HCT116 (cell line): ENCODE measurements around the gene TNNT2. TPM values are rescaled to one million over a fixed set of nuclear protein-coding genes. Genes with fewer than 3 reads are reported as not detected.

Source experiments
- ATAC-seq: fragments of 200-7000 bp; cut with Tn5 transposase; 2 replicates; pipeline ENCODE4 v1.9.1; 2020; ENCODE audit warnings: mild to moderate bottlenecking, moderate library complexity
- BruUV-seq: library from RNA; stranded (reverse); fragments of 400-500 nt; replicated peaks from 2 replicates; lab custom pipeline; 2021; lab: Mats Ljungman, UMichigan
- CTCF ChIA-PET: fragments of 300-600 bp; sonication (Branson Sonifier 250); formaldehyde crosslinking; loops from one replicate; lab custom pipeline; 2021; ENCODE audit warnings: antibody characterized with exemption; lab: Charles Lee
- POLR2A ChIA-PET: fragments of 300-600, 350-600 bp; sonication (Branson Sonifier 250); formaldehyde crosslinking; loops from one replicate; lab custom pipeline; 2021; ENCODE audit warnings: antibody characterized with exemption; lab: Charles Lee
- RAD21 ChIA-PET, 2 experiments: fragments of 300-600 bp; sonication (Branson Sonifier 250); formaldehyde crosslinking; loops; one replicate each; lab custom pipeline; 2023; ENCODE audit warnings: low total read pairs in 2 of 2; ENCODE audit not compliant: uncharacterized antibody in 2 of 2, unreplicated experiment in 2 of 2, low non-redundant PET in 1 of 2; lab: Charles Lee
- DNase-seq: peaks from one replicate; pipeline ENCODE4 v3.0.0-alpha.2; 2010; ENCODE audit warnings: low read depth, low spot score
- H2AFZ ChIP-seq: fragments of 200-600 bp; shearing (Covaris generic), sonication (generic); 2 replicates; pipeline ENCODE4 v1.6.1; 2017; ENCODE audit warnings: low read depth, mixed run types, mixed read lengths, antibody characterized with exemption, low read length; ENCODE audit not compliant: poor library complexity, severe bottlenecking
- H3K27ac ChIP-seq: 2 replicates; pipeline ENCODE4 v1.5.1; 2012; ENCODE audit warnings: low read depth, low read length
- H3K27me3 ChIP-seq: fragments of 200-600 bp; sonication (generic); 2 replicates; pipeline ENCODE4 v1.6.1; 2016; ENCODE audit warnings: mixed run types, low read length, mixed read lengths; ENCODE audit not compliant: insufficient read depth
- H3K36me3 ChIP-seq, 2 experiments: fragments of 200-500 bp in 1 of 2; fragments of 200-600 bp in 1 of 2; sonication (Bioruptor generic) in 1 of 2; sonication (generic) in 1 of 2; 2 replicates each; pipeline versions ENCODE4 v1.5.1 to v1.6.1; 2014 to 2016; ENCODE audit warnings: low read length in 2 of 2, inconsistent platforms in 1 of 2, mixed read lengths in 1 of 2, mixed run types in 1 of 2; ENCODE audit not compliant: insufficient read depth in 2 of 2, control insufficient read depth in 1 of 2
- H3K4me1 ChIP-seq, 2 experiments: fragments of 200-600 bp in 1 of 2; sonication (generic) in 1 of 2; 2 replicates each; pipeline versions ENCODE4 v1.5.1 to v1.6.1; 2012 to 2017; ENCODE audit warnings: low read length in 2 of 2, inconsistent platforms in 1 of 2, mild to moderate bottlenecking in 1 of 2, mixed read lengths in 1 of 2, mixed run types in 1 of 2, moderate library complexity in 1 of 2; ENCODE audit not compliant: insufficient read depth in 2 of 2, control insufficient read depth in 1 of 2
- H3K4me2 ChIP-seq: fragments of 200-600 bp; sonication (generic); 2 replicates; pipeline ENCODE4 v1.6.1; 2017; ENCODE audit warnings: mixed run types, low read length, mixed read lengths
- H3K4me3 ChIP-seq, 2 experiments: fragments of 200-600 bp in 1 of 2; sonication (generic) in 1 of 2; replicated peaks in 1 of 2; 2 replicates each; pipeline ENCODE4 v1.5.1; 2011 to 2016; ENCODE audit warnings: low read length in 2 of 2, control low read depth in 1 of 2, low read depth in 1 of 2, mild to moderate bottlenecking in 1 of 2, mixed read lengths in 1 of 2, mixed run types in 1 of 2
- H3K79me2 ChIP-seq: fragments of 200-600 bp; sonication (generic); 2 replicates; pipeline ENCODE4 v1.6.1; 2017; ENCODE audit warnings: mild to moderate bottlenecking, mixed run types, low read length, moderate library complexity, mixed read lengths; ENCODE audit not compliant: insufficient read depth
- H3K9ac ChIP-seq: fragments of 200-600 bp; sonication (generic); 2 replicates; pipeline ENCODE4 v1.6.1; 2016; ENCODE audit warnings: low read length, mixed read lengths
- H3K9me2 ChIP-seq: fragments of 200-600 bp; sonication (generic), shearing (Covaris generic); 2 replicates; pipeline ENCODE4 v1.6.1; 2017; ENCODE audit warnings: mixed run types, mild to moderate bottlenecking, moderate library complexity; ENCODE audit not compliant: insufficient read depth
- H3K9me3 ChIP-seq, 2 experiments: fragments of 200-500 bp in 1 of 2; fragments of 200-600 bp in 1 of 2; sonication (Bioruptor generic) in 1 of 2; sonication (generic) in 1 of 2; 2 replicates each; pipeline ENCODE4 v1.6.1; 2014 to 2017; ENCODE audit warnings: low read length in 2 of 2, mixed read lengths in 2 of 2, inconsistent platforms in 1 of 2, low read depth in 1 of 2, mild to moderate bottlenecking in 1 of 2, mixed run types in 1 of 2, moderate library complexity in 1 of 2; ENCODE audit not compliant: control insufficient read depth in 1 of 2, insufficient read depth in 1 of 2
- H4K20me1 ChIP-seq: fragments of 200-600 bp; sonication (generic), shearing (Covaris generic); 2 replicates; pipeline ENCODE4 v1.6.1; 2017; ENCODE audit warnings: mixed run types, mild to moderate bottlenecking, moderate library complexity; ENCODE audit not compliant: insufficient read depth
- CEBPB ChIP-seq: IDR thresholded peaks from 2 replicates; pipeline ENCODE4 v1.6.1; 2012; ENCODE audit warnings: low read depth
- EGR1 ChIP-seq: IDR thresholded peaks from 2 replicates; pipeline ENCODE4 v1.6.1; 2012; ENCODE audit warnings: low read depth
- ELF1 ChIP-seq: IDR thresholded peaks from 2 replicates; pipeline ENCODE4 v1.6.1; 2012; ENCODE audit warnings: low read depth, borderline replicate concordance
- EZH2 ChIP-seq: fragments of 200-600 bp; sonication (generic); IDR thresholded peaks from 2 replicates; pipeline ENCODE4 v1.6.1; 2017; ENCODE audit warnings: antibody characterized with exemption, mixed run types
- FOSL1 ChIP-seq: IDR thresholded peaks from 2 replicates; pipeline ENCODE4 v1.6.1; 2012; ENCODE audit warnings: low read depth
- JUND ChIP-seq: IDR thresholded peaks from 2 replicates; pipeline ENCODE4 v1.6.1; 2012
- POLR2AphosphoS5 ChIP-seq: IDR thresholded peaks from 2 replicates; pipeline ENCODE4 v1.6.1; 2011; ENCODE audit warnings: mild to moderate bottlenecking, low read depth, low read length, moderate library complexity
- RAD21 ChIP-seq: IDR thresholded peaks from 2 replicates; pipeline ENCODE4 v1.6.1; 2012; ENCODE audit warnings: low read depth, mild to moderate bottlenecking
- SIN3A ChIP-seq: IDR thresholded peaks from 2 replicates; pipeline ENCODE4 v1.6.1; 2012; ENCODE audit warnings: low read depth
- SRF ChIP-seq: IDR thresholded peaks from 2 replicates; pipeline ENCODE4 v1.6.1; 2012; ENCODE audit warnings: low read depth
- TCF7L2 ChIP-seq: IDR thresholded peaks from 2 replicates; pipeline ENCODE4 v1.7.0; 2011; ENCODE audit warnings: borderline replicate concordance, inconsistent platforms; ENCODE audit not compliant: insufficient read depth, insufficient read length; ENCODE audit errors: extremely low read depth
- ZNF274 ChIP-seq: fragments of 200-500 bp; sonication (Bioruptor generic); IDR thresholded peaks from 2 replicates; pipeline ENCODE4 v1.6.1; 2014; ENCODE audit warnings: mild to moderate bottlenecking, low read depth, low read length, inconsistent platforms
- intact Hi-C: fragments of 100-400 bp; cut with micrococcal nuclease; formaldehyde crosslinking; loops from 2 replicates; pipeline ENCODE4 v1.10.0; 2022
- total RNA-seq: library from RNA; stranded (reverse); gene quantifications from one replicate; pipeline ENCODE4 v1.2.1, GENCODE V29; 2021; ENCODE audit not compliant: unreplicated experiment
- TF ChIP-seq, protein P1 (sequence below): IDR thresholded peaks from 2 replicates; pipeline ENCODE4 v1.6.1; 2011; ENCODE audit warnings: mild to moderate bottlenecking, low read length, moderate library complexity; ENCODE audit not compliant: insufficient replicate concordance; ENCODE audit errors: extremely low read depth
- TF ChIP-seq, protein P2 (sequence below): IDR thresholded peaks from 2 replicates; pipeline ENCODE4 v1.6.1; 2012

Gene TNNT2
- total RNA-seq, 1 experiment from 2014 or later: 2.0 TPM

DNA sequence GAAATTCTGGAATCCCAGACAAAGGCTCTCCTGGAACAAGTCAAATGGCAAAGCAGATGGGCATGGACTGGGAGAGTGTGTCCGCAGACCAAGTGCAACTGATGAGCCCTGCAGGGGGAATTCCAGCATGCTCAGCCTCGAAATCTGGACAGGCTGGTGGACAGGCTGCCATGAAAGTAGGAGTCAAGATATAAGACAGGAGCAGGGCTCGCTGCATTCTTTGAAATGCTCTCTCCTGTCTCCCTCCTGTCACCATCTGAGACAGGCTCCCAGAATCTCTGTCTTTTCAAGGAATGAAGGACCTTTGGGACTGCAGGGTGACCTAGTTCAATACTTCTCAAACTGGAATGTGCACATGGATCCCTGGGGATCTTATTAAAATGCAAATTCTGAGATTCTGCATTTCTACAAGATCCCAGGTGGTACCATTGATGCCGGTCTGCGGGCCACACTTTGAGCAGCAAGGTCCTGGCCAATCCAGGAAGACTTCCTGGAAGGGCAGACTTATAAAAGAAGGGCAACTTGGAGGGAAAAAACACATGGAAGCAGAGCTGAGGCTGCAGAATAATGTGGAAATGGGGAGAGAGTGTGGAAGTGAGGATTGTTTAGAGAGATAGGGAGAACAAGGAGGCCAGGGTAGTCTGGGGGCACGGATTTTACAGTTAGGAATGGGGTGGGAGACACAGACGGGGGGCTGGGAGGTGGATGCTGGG lies 29.8 kb downstream of the TNNT2 start:
- peaks cover 2 to 15% of the 10 kb centered on the region in 2 experiments; a peak in 3 of 4 replicates for H3K4me1 ChIP-seq
- no peak for TF ChIP-seq CEBPB
- TF ChIP-seq ZNF274: no peak
- TF ChIP-seq JUND: no peak
- H3K4me2 ChIP-seq: peak overlapping the region; percentile 29; the same call in 1 of the 2 replicates

DNA sequence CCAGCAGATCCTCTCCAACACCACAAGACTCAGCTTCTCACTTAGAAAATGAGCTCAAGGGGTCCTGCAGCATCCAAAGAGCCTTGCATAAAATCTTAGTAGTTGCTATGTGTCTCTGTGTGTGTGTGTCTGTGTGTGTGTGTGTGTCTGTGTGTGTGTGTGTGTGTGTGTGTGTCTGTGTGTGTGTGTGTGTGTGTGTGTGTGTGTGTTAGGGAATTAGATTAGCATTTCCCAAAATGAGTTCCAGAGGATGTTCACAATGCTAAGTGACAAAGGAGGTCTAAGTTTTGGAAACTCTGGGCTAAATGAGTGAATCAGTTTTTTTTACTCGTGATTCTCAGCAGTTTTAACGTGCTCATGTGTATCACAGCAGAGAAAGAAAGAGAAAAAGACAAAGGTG lies 30.5 kb downstream of the TNNT2 start:
- intact Hi-C loops: loop anchor here (1.0 kb wide), 1 partner anchor 93 kb away; no protein-coding TSS in a partner anchor
- Histone ChIP-seq H3K36me3 (no peaks in the 10 kb centered on the region), H3K9ac (no peak overlapping the region), H3K27ac (no peak overlapping the region), H3K79me2 (no peaks in the 10 kb centered on the region), H3K4me1 (peaks cover 2 to 15% of the 10 kb centered on the region in 2 experiments; a peak in 3 of 4 replicates), H2AFZ (no peak overlapping the region), H3K4me2 (peak overlapping the region; percentile 53), H3K9me2 (no peaks in the 10 kb centered on the region), H3K27me3 (peaks cover 9% of the 10 kb centered on the region; the same call in 1 of the 2 replicates), H3K4me3 (no peak overlapping the region), H4K20me1 (no peaks in the 10 kb centered on the region), H3K9me3 (peaks cover 0 to 3% of the 10 kb centered on the region in 2 experiments; a peak in 1 of 4 replicates)
- BruUV-seq: no TSS peak
- ChIA-PET CTCF (interaction anchor here (0.6 to 3.8 kb wide), 17 partner anchors 10 to 134 kb away, joined by 3 to 31 read pairs (median 4); no protein-coding TSS in a partner anchor), RAD21 (interaction anchor here (0.7 to 1.2 kb wide), 2 partner anchors 16 to 86 kb away, joined by 3 to 4 read pairs; no protein-coding TSS in a partner anchor), POLR2A (no interaction called here)
- no peak for ATAC-seq
- DNase-seq: no peak
- TF ChIP-seq POLR2AphosphoS5: no peak
- no peak for TF ChIP-seq ZNF274
- TF ChIP-seq, protein P1, sequence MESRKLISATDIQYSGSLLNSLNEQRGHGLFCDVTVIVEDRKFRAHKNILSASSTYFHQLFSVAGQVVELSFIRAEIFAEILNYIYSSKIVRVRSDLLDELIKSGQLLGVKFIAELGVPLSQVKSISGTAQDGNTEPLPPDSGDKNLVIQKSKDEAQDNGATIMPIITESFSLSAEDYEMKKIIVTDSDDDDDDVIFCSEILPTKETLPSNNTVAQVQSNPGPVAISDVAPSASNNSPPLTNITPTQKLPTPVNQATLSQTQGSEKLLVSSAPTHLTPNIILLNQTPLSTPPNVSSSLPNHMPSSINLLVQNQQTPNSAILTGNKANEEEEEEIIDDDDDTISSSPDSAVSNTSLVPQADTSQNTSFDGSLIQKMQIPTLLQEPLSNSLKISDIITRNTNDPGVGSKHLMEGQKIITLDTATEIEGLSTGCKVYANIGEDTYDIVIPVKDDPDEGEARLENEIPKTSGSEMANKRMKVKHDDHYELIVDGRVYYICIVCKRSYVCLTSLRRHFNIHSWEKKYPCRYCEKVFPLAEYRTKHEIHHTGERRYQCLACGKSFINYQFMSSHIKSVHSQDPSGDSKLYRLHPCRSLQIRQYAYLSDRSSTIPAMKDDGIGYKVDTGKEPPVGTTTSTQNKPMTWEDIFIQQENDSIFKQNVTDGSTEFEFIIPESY: no peak
- no peak for TF ChIP-seq JUND
- no peak for TF ChIP-seq SIN3A
- no peak for TF ChIP-seq TCF7L2
- TF ChIP-seq SRF: no peak
- TF ChIP-seq EZH2: no peak
- no peak for TF ChIP-seq RAD21
- no peak for TF ChIP-seq EGR1
- TF ChIP-seq FOSL1: no peak
- TF ChIP-seq, protein P2, sequence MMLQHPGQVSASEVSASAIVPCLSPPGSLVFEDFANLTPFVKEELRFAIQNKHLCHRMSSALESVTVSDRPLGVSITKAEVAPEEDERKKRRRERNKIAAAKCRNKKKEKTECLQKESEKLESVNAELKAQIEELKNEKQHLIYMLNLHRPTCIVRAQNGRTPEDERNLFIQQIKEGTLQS: no peak
- no peak for TF ChIP-seq ELF1

More for the DNA sequence above, 29.8 kb downstream of the TNNT2 start:
- RAD21 ChIA-PET: interaction anchor here (0.7 to 1.2 kb wide), 2 partner anchors 15 to 85 kb away, joined by 3 to 4 read pairs; no protein-coding TSS in a partner anchor
- BruUV-seq: no TSS peak
- Histone ChIP-seq H3K36me3 (no peaks in the 10 kb centered on the region), H3K4me3 (no peak overlapping the region), H3K27ac (no peak overlapping the region), H3K9me2 (no peaks in the 10 kb centered on the region), H4K20me1 (no peaks in the 10 kb centered on the region), H3K9ac (no peak overlapping the region), H3K79me2 (no peaks in the 10 kb centered on the region), H3K27me3 (peaks cover 12% of the 10 kb centered on the region; the same call in 1 of the 2 replicates), H3K9me3 (no peaks in the 10 kb centered on the region), H2AFZ (no peak overlapping the region)
- intact Hi-C loops: no loop called here
- DNase-seq (no peak), ATAC-seq (peak; percentile 2; the same call in 1 of the 2 replicates)
- POLR2A ChIA-PET: no interaction called here
- CTCF ChIA-PET: interaction anchor here (0.6 to 3.8 kb wide), 29 partner anchors 8 to 221 kb away, joined by 3 to 31 read pairs (median 5); no protein-coding TSS in a partner anchor
